Suprapubic skin (tissue), 4 donors: Measurements from ENCODE around the gene SDHAF4.

ENCODE experiments used
- CTCF ChIP-seq, 2 donors: fragments of 200-600 bp in 1 of 2; fragments of 450-650 bp in 1 of 2; sonication (generic) in 1 of 2; IDR thresholded peaks; one replicate each; pipeline ENCODE4 v1.5.1; 2016 to 2019; ENCODE audit warnings: antibody characterized with exemption in 2 of 2, mild to moderate bottlenecking in 1 of 2, moderate library complexity in 1 of 2
- EP300 ChIP-seq: sonication (generic); formaldehyde crosslinking; IDR thresholded peaks from one replicate; pipeline ENCODE4 v1.6.1; 2017; ENCODE audit warnings: antibody characterized with exemption
- POLR2A ChIP-seq, 2 donors: fragments of 450-650 bp; IDR thresholded peaks; one replicate each; pipeline ENCODE4 v1.6.1; 2017; ENCODE audit warnings: antibody characterized with exemption in 2 of 2, mild to moderate bottlenecking in 2 of 2, moderate library complexity in 2 of 2
- POLR2AphosphoS5 ChIP-seq, 3 donors: sonication (generic); formaldehyde crosslinking; IDR thresholded peaks; one replicate each; pipeline ENCODE4 v1.6.1; 2017; ENCODE audit warnings: antibody characterized with exemption in 3 of 3

- TF ChIP-seq CTCF (IDR thresholded peaks at IDR 0.05): no peak
- TF ChIP-seq POLR2AphosphoS5 (IDR thresholded peaks at IDR 0.05): no peak
- TF ChIP-seq POLR2A (IDR thresholded peaks at IDR 0.05): no peak
- TF ChIP-seq EP300: no peak
Observed at GRCh38 chr6:70593118-70593486, 26.4 kb downstream of the SDHAF4 start.
